Measurements from ENCODE around the gene PEX14. TPM values are rescaled to one million over a fixed set of nuclear protein-coding genes. Genes with fewer than 3 reads are reported as not detected.

PEX14 gene
- total and polyA plus RNA-seq, 9 of the 15 experiments (the other 6 are each of a cell fraction or from before 2014, with no cell fraction given), result 2.6 to 45.7 (median 22.7) TPM

GRCh38 chr1:10473145-10473765 is 1.5 kb upstream of the PEX14 start (continued):
- TF ChIP-seq ZBTB40 (IDR thresholded peaks at IDR 0.05) (peak; percentile 65; the same call in 1 of the 2 replicates), ZBTB40 (CRISPR knock-in tag; IDR thresholded peaks at IDR 0.05) (no peak), E2F5 (CRISPR knock-in tag; IDR thresholded peaks at IDR 0.05) (no peak), ZNF79 (CRISPR knock-in tag; IDR thresholded peaks at IDR 0.05; ENCODE audit: low read depth) (no peak), BMI1 (IDR thresholded peaks at IDR 0.05; ENCODE audit: low read length) (no peak), RBFOX2 (IDR thresholded peaks at IDR 0.05; ENCODE audit: low read depth, low read length) (peak; percentile 30; the same call in 1 of the 2 replicates), HMBOX1 (IDR thresholded peaks at IDR 0.05) (no peak), FOXJ3 (CRISPR knock-in tag; IDR thresholded peaks at IDR 0.05) (no peak), XRCC3 (IDR thresholded peaks at IDR 0.05) (no peak), ZNF23 (CRISPR knock-in tag; IDR thresholded peaks at IDR 0.05) (no peak)
